Measurements from ENCODE around the gene DISP3.

Gene DISP3

GRCh38 chr1:11518791-11519628 is 40.1 kb downstream of the DISP3 start:
- TF ChIP-seq FOXP2 (optimal IDR thresholded peaks at IDR 0.05; ENCODE audit: control extremely low read depth, extremely low read length, insufficient read depth) (no peak), POLR2AphosphoS5 (IDR thresholded peaks at IDR 0.05; ENCODE audit: borderline replicate concordance, low read depth, low read length) (no peak), EZH2 (IDR thresholded peaks at IDR 0.05) (no peak)
- no peaks in the 10 kb centered on the region for H3K36me3 ChIP-seq (ENCODE audit: insufficient read depth, low read length)
- H3K27ac ChIP-seq = no peak overlapping the region
- no peak overlapping the region for H3K4me3 ChIP-seq
- H3K9me3 ChIP-seq (ENCODE audit: low read depth, low read length) = no peaks in the 10 kb centered on the region
- no peak for DNase-seq (ENCODE audit: low read depth, low spot score)
- H3K9ac ChIP-seq (ENCODE audit: insufficient read length) = no peak overlapping the region

GRCh38 chr1:11519629-11520031 is 40.7 kb downstream of the DISP3 start:
- H3K4me3 ChIP-seq = no peak overlapping the region
- no peak for DNase-seq (ENCODE audit: low read depth, low spot score)
- H3K27ac ChIP-seq = no peak overlapping the region
- H3K36me3 ChIP-seq (ENCODE audit: insufficient read depth, low read length) = no peaks in the 10 kb centered on the region
- H3K9ac ChIP-seq (ENCODE audit: insufficient read length) = no peak overlapping the region
- no peaks in the 10 kb centered on the region for H3K9me3 ChIP-seq (ENCODE audit: low read depth, low read length)
- no peak for TF ChIP-seq FOXP2 (optimal IDR thresholded peaks at IDR 0.05; ENCODE audit: control extremely low read depth, extremely low read length, insufficient read depth)
- no peak for TF ChIP-seq EZH2 (IDR thresholded peaks at IDR 0.05)
- no peak for TF ChIP-seq POLR2AphosphoS5 (IDR thresholded peaks at IDR 0.05; ENCODE audit: borderline replicate concordance, low read depth, low read length)

GRCh38 chr1:11520531-11521233 is 41.7 kb downstream of the DISP3 start:
- no peak for DNase-seq (ENCODE audit: low read depth, low spot score)
- no peak overlapping the region for H3K9ac ChIP-seq (ENCODE audit: insufficient read length)
- no peaks in the 10 kb centered on the region for H3K9me3 ChIP-seq (ENCODE audit: low read depth, low read length)
- H3K36me3 ChIP-seq (ENCODE audit: insufficient read depth, low read length) = no peaks in the 10 kb centered on the region
- H3K27ac ChIP-seq = no peak overlapping the region
- no peak overlapping the region for H3K4me3 ChIP-seq
- TF ChIP-seq EZH2 (IDR thresholded peaks at IDR 0.05) (no peak), POLR2AphosphoS5 (IDR thresholded peaks at IDR 0.05; ENCODE audit: borderline replicate concordance, low read depth, low read length) (no peak), FOXP2 (optimal IDR thresholded peaks at IDR 0.05; ENCODE audit: control extremely low read depth, extremely low read length, insufficient read depth) (no peak)

GRCh38 chr1:11521582-11522399 is 42.8 kb downstream of the DISP3 start:
- H3K36me3 ChIP-seq (ENCODE audit: insufficient read depth, low read length) = no peaks in the 10 kb centered on the region
- no peak for TF ChIP-seq EZH2 (IDR thresholded peaks at IDR 0.05)
- no peak for TF ChIP-seq POLR2AphosphoS5 (IDR thresholded peaks at IDR 0.05; ENCODE audit: borderline replicate concordance, low read depth, low read length)
- no peak for TF ChIP-seq FOXP2 (optimal IDR thresholded peaks at IDR 0.05; ENCODE audit: control extremely low read depth, extremely low read length, insufficient read depth)
- H3K27ac ChIP-seq = no peak overlapping the region
- no peaks in the 10 kb centered on the region for H3K9me3 ChIP-seq (ENCODE audit: low read depth, low read length)
- no peak for DNase-seq (ENCODE audit: low read depth, low spot score)
- no peak overlapping the region for H3K4me3 ChIP-seq
- H3K9ac ChIP-seq (ENCODE audit: insufficient read length) = no peak overlapping the region

- no peak overlapping the region for H3K9ac ChIP-seq (ENCODE audit: insufficient read length)
- no peaks in the 10 kb centered on the region for H3K36me3 ChIP-seq (ENCODE audit: insufficient read depth, low read length)
- H3K4me3 ChIP-seq = no peak overlapping the region
- H3K9me3 ChIP-seq (ENCODE audit: low read depth, low read length) = no peaks in the 10 kb centered on the region
- H3K27ac ChIP-seq = no peak overlapping the region
- TF ChIP-seq EZH2 (IDR thresholded peaks at IDR 0.05) (no peak), POLR2AphosphoS5 (IDR thresholded peaks at IDR 0.05; ENCODE audit: borderline replicate concordance, low read depth, low read length) (no peak), FOXP2 (optimal IDR thresholded peaks at IDR 0.05; ENCODE audit: control extremely low read depth, extremely low read length, insufficient read depth) (no peak)
- no peak for DNase-seq (ENCODE audit: low read depth, low spot score)
Observed at GRCh38 chr1:11522400-11523235, 43.7 kb downstream of the DISP3 start.

- TF ChIP-seq POLR2AphosphoS5 (IDR thresholded peaks at IDR 0.05; ENCODE audit: borderline replicate concordance, low read depth, low read length) = no peak
- TF ChIP-seq FOXP2 (optimal IDR thresholded peaks at IDR 0.05; ENCODE audit: control extremely low read depth, extremely low read length, insufficient read depth) = no peak
- Histone ChIP-seq H3K36me3 (ENCODE audit: insufficient read depth, low read length) (no peaks in the 10 kb centered on the region), H3K9ac (ENCODE audit: insufficient read length) (no peak overlapping the region), H3K4me3 (no peak overlapping the region), H3K9me3 (ENCODE audit: low read depth, low read length) (no peaks in the 10 kb centered on the region), H3K27ac (no peak overlapping the region)
- no peak for DNase-seq (ENCODE audit: low read depth, low spot score)
Observed at GRCh38 chr1:11523261-11523660, 44.3 kb downstream of the DISP3 start.

GRCh38 chr1:11523746-11524464 is 45.0 kb downstream of the DISP3 start:
- TF ChIP-seq POLR2AphosphoS5 (IDR thresholded peaks at IDR 0.05; ENCODE audit: borderline replicate concordance, low read depth, low read length) (no peak), EZH2 (IDR thresholded peaks at IDR 0.05) (no peak), FOXP2 (optimal IDR thresholded peaks at IDR 0.05; ENCODE audit: control extremely low read depth, extremely low read length, insufficient read depth) (no peak)
- H3K9me3 ChIP-seq (ENCODE audit: low read depth, low read length) = no peaks in the 10 kb centered on the region
- H3K9ac ChIP-seq (ENCODE audit: insufficient read length) = no peak overlapping the region
- H3K36me3 ChIP-seq (ENCODE audit: insufficient read depth, low read length) = no peaks in the 10 kb centered on the region
- DNase-seq (ENCODE audit: low read depth, low spot score) = no peak
- H3K4me3 ChIP-seq = no peak overlapping the region
- H3K27ac ChIP-seq = no peak overlapping the region

All from SK-N-MC (cell line).